IPS DF 6.9 (cell line): Measurements from ENCODE around the gene SYCP2.
"Not testable (repeated sequence)": the region's sequence is repeated elsewhere in the genome, so short reads cannot be mapped to it uniquely, and the experiment has no call there.

ENCODE experiments used
- DNase-seq: peaks from one replicate; pipeline ENCODE4 v3.0.0-alpha.2; 2013; ENCODE audit warnings: low read depth, low spot score
- H3K27ac ChIP-seq: one replicate; pipeline ENCODE4 v1.5.1; 2013; ENCODE audit warnings: low read length, control low read depth
- H3K27me3 ChIP-seq: 2 replicates; pipeline ENCODE4 v1.6.1; 2013; ENCODE audit warnings: mild to moderate bottlenecking, low read length; ENCODE audit not compliant: control insufficient read depth, insufficient read depth
- H3K36me3 ChIP-seq: 2 replicates; pipeline ENCODE4 v1.6.1; 2013; ENCODE audit warnings: low read length; ENCODE audit not compliant: control insufficient read depth, insufficient read depth
- H3K4me1 ChIP-seq: 2 replicates; pipeline ENCODE4 v1.6.1; 2013; ENCODE audit warnings: low read length; ENCODE audit not compliant: control insufficient read depth, insufficient read depth
- H3K4me3 ChIP-seq: 2 replicates; pipeline ENCODE4 v1.5.1; 2013; ENCODE audit warnings: mild to moderate bottlenecking, low read length
- H3K9me3 ChIP-seq: 2 replicates; pipeline ENCODE4 v1.6.1; 2013; ENCODE audit warnings: low read length, inconsistent platforms; ENCODE audit not compliant: control insufficient read depth, insufficient read depth
- WGBS: extraction: QIAGEN DNeasy Blood & Tissue Kit; methylation state at CpG from one replicate; pipeline ENCODE4 v1.1.7; 2013; ENCODE audit warnings: mixed read lengths, missing lambda C conversion rate; ENCODE audit not compliant: insufficient read length, insufficient coverage; 5-methylcytosine and 5-hydroxymethylcytosine counted together

The SYCP2 gene

DNA sequence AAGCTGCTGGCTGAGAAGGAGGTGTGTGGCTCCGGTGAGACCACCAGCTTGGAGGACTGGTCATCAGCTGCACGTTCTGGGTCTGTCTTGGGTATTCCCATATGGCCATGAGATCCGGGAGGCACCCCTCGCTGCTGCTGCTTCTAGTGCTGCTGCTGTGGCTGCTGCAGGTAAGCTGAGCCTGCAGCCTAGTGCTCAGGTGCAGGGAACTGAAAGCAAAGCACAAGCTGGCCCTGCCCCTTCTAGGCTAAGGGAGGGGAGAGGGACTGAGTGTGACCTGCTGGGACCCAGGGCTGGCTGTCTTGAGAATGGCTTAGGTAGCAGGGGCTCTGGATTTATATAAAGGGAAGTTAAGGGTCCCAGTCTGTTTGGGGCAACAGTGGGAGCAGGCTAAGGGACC lies 25.2 kb upstream of the SYCP2 start:
- Histone ChIP-seq H3K4me3 (no peak overlapping the region), H3K9me3 (no peaks in the 10 kb centered on the region), H3K4me1 (no peaks in the 10 kb centered on the region), H3K27ac (no peak overlapping the region), H3K27me3 (no peaks in the 10 kb centered on the region; the same call in 1 of the 2 replicates), H3K36me3 (no peaks in the 10 kb centered on the region)
- no CpG with 5 or more reads among the region's 4 CpGs for WGBS
- no peak for DNase-seq

DNA sequence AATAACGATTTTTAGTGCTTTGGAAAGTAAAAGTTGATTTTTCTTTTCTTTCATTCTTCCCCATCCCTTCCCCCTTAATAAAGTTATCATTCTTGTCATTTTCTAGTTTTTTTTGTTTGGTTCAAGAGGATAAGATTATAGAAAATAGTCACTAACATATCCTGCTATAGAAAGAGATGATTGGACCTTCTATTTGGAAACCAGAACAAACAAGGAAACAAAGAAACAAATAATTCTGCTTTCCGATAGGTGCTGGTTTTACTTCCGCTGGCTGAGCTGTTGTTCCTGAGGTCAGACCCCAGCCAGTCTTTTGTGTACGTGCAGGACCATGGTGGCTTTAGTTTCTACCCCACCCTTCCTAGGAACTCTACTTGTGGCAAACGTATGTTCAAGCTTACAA lies 24.7 kb upstream of the SYCP2 start, which contains the start of gene CDH26:
TSS of gene CDH26 (plus strand) at position 301 of the 400 bp plus-strand sequence. CDS start 304 bp downstream, outside the sequence.
- H3K4me1 ChIP-seq: no peaks in the 10 kb centered on the region
- H3K9me3 ChIP-seq: no peaks in the 10 kb centered on the region
- no peak within 1 kb of the TSS for H3K27ac ChIP-seq
- H3K4me3 ChIP-seq: no peak within 1 kb of the TSS
- WGBS: no CpG with 5 or more reads among the region's 5 CpGs
- DNase-seq: no peak
- no peaks in the 10 kb centered on the region for H3K36me3 ChIP-seq
- H3K27me3 ChIP-seq: no peaks in the 10 kb centered on the region; the same call in 1 of the 2 replicates

DNA sequence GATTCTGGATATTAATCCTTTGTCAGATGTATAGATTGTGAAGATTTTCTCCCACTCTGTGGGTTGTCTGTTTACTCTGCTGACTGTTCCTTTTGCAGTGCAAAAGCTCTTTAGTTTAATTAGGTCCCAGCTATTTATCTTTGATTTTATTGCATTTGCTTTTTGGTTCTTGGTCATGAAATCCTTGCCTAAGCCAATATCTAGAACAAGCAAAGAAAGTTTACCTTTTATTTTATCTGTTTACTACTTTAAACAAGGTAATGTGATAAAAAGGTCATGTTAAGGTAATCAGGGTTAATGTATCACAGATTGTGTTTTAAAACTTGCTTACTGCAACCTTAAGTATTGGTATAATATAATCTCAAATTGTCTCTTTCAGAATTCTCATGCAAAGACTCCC lies 24.1 kb upstream of the SYCP2 start:
- not testable (repeated sequence) for H3K4me1 ChIP-seq, DNase-seq, H3K9me3 ChIP-seq, H3K4me3 ChIP-seq, H3K27ac ChIP-seq, H3K27me3 ChIP-seq, H3K36me3 ChIP-seq

DNA sequence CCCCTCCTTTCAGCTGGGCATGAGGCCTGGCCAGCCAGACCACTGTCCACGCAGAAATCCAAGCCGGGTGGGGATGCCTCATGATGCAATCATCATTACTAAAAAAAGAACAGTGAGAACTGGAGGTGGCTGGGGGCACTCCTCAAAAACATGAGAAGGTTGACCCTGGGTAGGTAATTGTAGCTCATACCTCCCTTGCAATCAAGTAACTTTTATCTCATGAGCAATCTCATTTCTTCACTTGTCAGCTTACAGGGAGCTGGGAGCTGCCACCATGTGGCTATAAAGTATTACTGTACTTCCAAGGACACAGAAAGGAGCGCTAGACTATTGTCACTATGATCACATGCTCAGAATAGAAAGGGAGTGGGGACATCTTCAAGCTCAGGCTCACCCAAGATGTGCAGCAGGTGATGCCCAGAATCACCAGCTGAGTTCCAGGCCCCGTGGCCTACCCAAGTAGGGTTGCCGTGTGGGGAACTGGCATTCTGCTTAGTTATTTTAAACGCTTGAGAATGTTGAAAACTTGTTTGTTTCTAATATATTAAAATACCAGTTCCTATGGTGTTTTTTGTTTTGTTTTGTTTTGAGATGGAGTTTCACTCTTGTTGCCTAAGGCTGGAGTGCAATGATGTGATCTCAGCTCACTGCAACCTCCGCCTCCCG lies 21.8 kb upstream of the SYCP2 start:
- no CpG with 5 or more reads among the region's 8 CpGs for WGBS
- no peaks in the 10 kb centered on the region for H3K36me3 ChIP-seq
- no peaks in the 10 kb centered on the region for H3K9me3 ChIP-seq
- H3K4me3 ChIP-seq: no peak overlapping the region
- H3K4me1 ChIP-seq: no peaks in the 10 kb centered on the region
- no peak for DNase-seq
- H3K27ac ChIP-seq: no peak overlapping the region
- no peaks in the 10 kb centered on the region for H3K27me3 ChIP-seq

DNA sequence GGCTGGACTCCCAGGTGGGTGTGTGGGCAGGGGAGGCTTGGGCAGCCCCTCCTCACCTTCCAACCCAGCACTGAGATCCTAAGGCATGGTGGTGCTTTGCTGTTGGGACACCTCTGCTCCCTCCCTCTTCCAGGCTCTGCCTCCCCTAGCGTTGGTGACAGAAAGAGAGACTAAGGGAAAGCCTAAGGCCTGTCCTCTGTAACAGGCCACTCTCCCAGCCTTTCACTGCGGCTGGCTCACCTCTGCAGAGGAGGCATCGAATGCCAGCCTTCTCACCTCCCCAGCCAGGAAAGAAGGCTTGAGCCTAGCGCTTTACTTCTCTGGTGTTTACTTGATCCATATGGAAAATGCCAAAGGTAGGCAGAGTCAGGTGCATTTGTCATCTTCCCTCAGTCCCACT lies 21.3 kb upstream of the SYCP2 start:
- Histone ChIP-seq H3K9me3 (no peaks in the 10 kb centered on the region), H3K27ac (no peak overlapping the region), H3K4me3 (no peak overlapping the region), H3K4me1 (no peaks in the 10 kb centered on the region), H3K36me3 (no peaks in the 10 kb centered on the region), H3K27me3 (no peaks in the 10 kb centered on the region)
- no CpG with 5 or more reads among the region's 4 CpGs for WGBS
- no peak for DNase-seq

DNA sequence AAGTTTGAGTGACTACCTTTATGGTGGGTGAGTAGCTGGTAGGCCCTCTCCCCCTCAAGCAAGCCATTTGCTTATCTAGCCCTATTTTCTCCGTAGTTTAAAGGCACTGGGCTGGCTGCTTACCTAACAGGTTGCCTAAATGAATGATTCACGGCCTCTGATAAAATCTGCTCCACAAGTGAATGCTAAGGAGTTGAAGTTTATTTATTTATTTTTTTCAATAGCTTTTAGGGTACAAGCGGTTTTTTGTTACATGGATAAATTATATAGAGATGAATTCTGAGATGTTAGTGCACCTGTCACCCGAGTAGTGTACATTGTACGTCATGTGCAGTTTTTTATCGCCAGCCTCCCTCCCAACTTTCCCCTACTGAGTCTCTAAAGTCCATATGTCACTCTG lies 16.5 kb upstream of the SYCP2 start:
- no peak overlapping the region for H3K27ac ChIP-seq
- H3K4me3 ChIP-seq: no peak overlapping the region
- DNase-seq: no peak
- no peaks in the 10 kb centered on the region for H3K27me3 ChIP-seq
- no CpG with 5 or more reads among the region's 6 CpGs for whole genome bisulfite sequencing
- no peaks in the 10 kb centered on the region for H3K9me3 ChIP-seq
- H3K36me3 ChIP-seq: no peaks in the 10 kb centered on the region
- no peaks in the 10 kb centered on the region for H3K4me1 ChIP-seq

DNA sequence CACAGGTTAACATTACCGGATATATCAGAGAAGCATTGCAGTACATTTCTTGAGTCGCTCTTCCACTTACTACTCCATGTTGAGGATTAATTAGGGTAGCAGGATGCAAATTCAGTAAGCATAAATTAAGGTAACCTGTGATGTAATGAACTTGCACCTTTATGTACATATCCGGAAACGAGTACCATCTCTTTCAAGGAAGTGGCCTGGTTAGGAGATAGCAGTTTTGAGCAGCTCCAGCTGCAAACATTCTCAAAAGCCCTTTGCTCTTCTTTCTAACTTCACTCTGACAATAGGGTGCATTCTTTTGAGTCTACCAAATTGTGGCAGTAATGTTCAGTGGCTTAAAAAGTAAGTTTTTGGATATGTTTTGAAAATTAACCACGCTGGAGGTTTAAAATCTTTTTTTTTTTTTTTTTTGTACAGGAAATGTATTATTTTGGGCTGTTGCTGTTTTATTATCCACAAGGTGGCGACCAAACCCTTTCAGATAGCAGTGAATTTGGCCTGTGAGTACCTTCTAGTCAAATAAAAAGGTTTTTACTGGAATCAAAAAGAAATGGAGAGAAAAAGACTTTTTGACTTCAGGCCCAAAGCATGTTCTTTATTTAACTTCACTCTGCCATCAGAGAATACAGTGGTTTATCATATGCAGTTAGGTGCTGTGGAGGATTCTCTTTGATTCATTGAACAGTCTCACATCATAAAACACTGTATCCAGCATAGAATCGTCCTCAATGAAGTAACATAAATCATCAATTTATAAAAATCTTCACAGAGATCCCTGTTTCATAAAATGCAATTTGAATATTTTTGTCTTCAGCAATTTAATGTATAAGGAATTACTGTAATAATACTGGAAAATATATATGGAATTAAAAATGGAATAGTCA lies 15.6 kb upstream of the SYCP2 start:
- peaks cover 7% of the 10 kb centered on the region for H3K36me3 ChIP-seq
- no CpG with 5 or more reads among the region's 7 CpGs for WGBS
- no peak for DNase-seq
- H3K27ac ChIP-seq: no peak overlapping the region
- no peaks in the 10 kb centered on the region for H3K4me1 ChIP-seq
- no peaks in the 10 kb centered on the region for H3K9me3 ChIP-seq
- H3K4me3 ChIP-seq: no peak overlapping the region
- H3K27me3 ChIP-seq: no peaks in the 10 kb centered on the region

DNA sequence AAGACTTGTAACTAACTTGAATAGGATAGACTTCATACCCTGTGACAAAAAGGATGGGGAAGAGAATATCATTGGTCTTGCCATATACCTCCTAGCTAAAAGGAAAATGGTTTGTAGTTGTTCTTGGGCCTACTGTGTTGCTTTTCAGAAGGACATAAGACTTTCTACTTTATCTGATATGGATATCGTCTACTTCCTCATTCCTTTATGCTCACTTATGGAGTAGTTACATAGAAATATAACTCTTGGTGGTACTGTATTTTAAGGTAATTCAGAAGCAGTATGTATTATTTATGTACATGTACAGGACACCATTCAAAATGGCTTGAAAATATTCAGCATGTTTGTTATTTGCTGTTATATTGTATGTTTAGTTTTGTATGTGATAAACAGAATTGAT lies 14.8 kb upstream of the SYCP2 start:
- Histone ChIP-seq H3K27me3 (no peaks in the 10 kb centered on the region), H3K27ac (no peak overlapping the region), H3K4me1 (no peaks in the 10 kb centered on the region), H3K4me3 (no peak overlapping the region), H3K9me3 (no peaks in the 10 kb centered on the region), H3K36me3 (peaks cover 7% of the 10 kb centered on the region)
- WGBS: no CpG with 5 or more reads among the region's 1 CpG
- DNase-seq: no peak

DNA sequence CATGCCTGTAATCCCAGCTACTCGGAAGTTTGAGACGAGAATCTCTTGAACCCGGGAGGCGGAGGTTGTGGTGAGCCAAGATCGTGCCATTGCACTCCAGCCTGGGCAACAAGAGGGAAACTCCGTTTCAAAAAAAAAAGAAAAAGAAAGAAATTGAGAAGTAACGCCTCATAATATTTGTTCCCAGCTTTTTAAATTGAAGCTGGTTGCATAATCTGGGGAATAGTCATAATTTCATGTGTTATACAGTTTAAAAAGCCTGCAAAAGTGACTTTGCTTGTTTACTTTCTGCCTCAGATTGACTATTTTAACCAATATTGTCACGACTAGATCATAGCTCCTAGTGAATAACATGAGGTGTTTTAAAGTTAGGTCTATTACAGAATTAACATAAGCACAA lies 13.9 kb upstream of the SYCP2 start:
- no peak for DNase-seq
- Histone ChIP-seq H3K27me3 (no peaks in the 10 kb centered on the region), H3K27ac (no peak overlapping the region), H3K4me3 (no peak overlapping the region), H3K4me1 (no peaks in the 10 kb centered on the region), H3K9me3 (no peaks in the 10 kb centered on the region), H3K36me3 (peaks cover 7% of the 10 kb centered on the region)
- WGBS: no CpG with 5 or more reads among the region's 8 CpGs

DNA sequence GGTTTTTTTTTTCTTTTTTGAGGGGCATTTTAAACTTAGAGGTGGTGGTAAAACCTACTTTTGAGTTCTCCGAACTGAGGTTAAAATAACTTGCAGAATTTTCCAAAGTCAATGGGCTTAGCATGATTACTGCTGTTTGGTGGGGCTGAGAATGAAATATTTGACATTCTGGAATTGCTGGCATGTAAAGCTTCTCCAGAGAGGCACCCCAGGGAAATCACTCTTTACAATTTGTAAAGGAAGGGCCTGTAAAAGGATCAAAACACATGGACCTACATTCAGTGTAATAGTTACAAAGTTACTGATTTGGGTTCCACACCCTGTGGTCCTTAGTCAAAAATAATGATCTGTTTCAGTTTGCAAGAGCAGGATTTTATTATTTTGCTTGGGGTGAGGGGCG lies 12.3 kb upstream of the SYCP2 start:
- Histone ChIP-seq H3K4me1 (no peaks in the 10 kb centered on the region), H3K27me3 (no peaks in the 10 kb centered on the region), H3K9me3 (no peaks in the 10 kb centered on the region), H3K36me3 (peaks cover 7% of the 10 kb centered on the region), H3K27ac (no peak overlapping the region), H3K4me3 (no peak overlapping the region)
- no peak for DNase-seq
- WGBS: no CpG with 5 or more reads among the region's 2 CpGs
